ENCODE data around the gene SEMA6A. TPM values are rescaled to one million over a fixed set of nuclear protein-coding genes. Genes with fewer than 3 reads are reported as not detected.
"Not testable (repeated sequence)": the region's sequence is repeated elsewhere in the genome, so short reads cannot be mapped to it uniquely, and the experiment has no call there.

SEMA6A gene
- total RNA-seq, 1 donor = under 0.01 TPM

GRCh38 chr5:116524966-116525365 is 49.7 kb downstream of the SEMA6A start:
- TF ChIP-seq CTCF (IDR thresholded peaks at IDR 0.05; ENCODE audit: extremely low read depth, low read depth, low read length) = no peak
- Histone ChIP-seq H3K4me3 (ENCODE audit: insufficient read depth, low read length) (no peak overlapping the region), H3K9me3 (ENCODE audit: low read depth, low read length) (no peaks in the 10 kb centered on the region), H3K4me1 (ENCODE audit: insufficient read depth, low read length) (no peaks in the 10 kb centered on the region), H2AFZ (ENCODE audit: low read length) (no peak overlapping the region), H3K36me3 (ENCODE audit: insufficient read depth, low read length) (no peaks in the 10 kb centered on the region), H3K79me2 (ENCODE audit: insufficient read depth, low read length) (no peaks in the 10 kb centered on the region), H3K4me2 (ENCODE audit: insufficient read depth, low read length) (no peak overlapping the region), H4K20me1 (ENCODE audit: insufficient read depth, low read length) (no peaks in the 10 kb centered on the region), H3K27ac (ENCODE audit: low read depth, low read length) (no peak overlapping the region), H3K27me3 (ENCODE audit: insufficient read depth, low read length) (no peaks in the 10 kb centered on the region)
- no peak for DNase-seq (ENCODE audit: insufficient read length, low spot score, missing footprints)

- Histone ChIP-seq H3K4me3 (ENCODE audit: insufficient read depth, low read length) (no peak overlapping the region), H3K9me3 (ENCODE audit: low read depth, low read length) (no peaks in the 10 kb centered on the region), H3K79me2 (ENCODE audit: insufficient read depth, low read length) (no peaks in the 10 kb centered on the region), H3K4me2 (ENCODE audit: insufficient read depth, low read length) (no peak overlapping the region), H3K27me3 (ENCODE audit: insufficient read depth, low read length) (no peaks in the 10 kb centered on the region), H2AFZ (ENCODE audit: low read length) (no peak overlapping the region), H3K27ac (ENCODE audit: low read depth, low read length) (no peak overlapping the region), H3K4me1 (ENCODE audit: insufficient read depth, low read length) (no peaks in the 10 kb centered on the region), H3K36me3 (ENCODE audit: insufficient read depth, low read length) (no peaks in the 10 kb centered on the region), H4K20me1 (ENCODE audit: insufficient read depth, low read length) (no peaks in the 10 kb centered on the region)
- TF ChIP-seq CTCF (IDR thresholded peaks at IDR 0.05; ENCODE audit: extremely low read depth, low read depth, low read length) = no peak
- DNase-seq (ENCODE audit: insufficient read length, low spot score, missing footprints) = no peak
Measured at GRCh38 chr5:116524051-116524904, 50.3 kb downstream of the SEMA6A start.

- not testable (repeated sequence) for H3K79me2 ChIP-seq (ENCODE audit: insufficient read depth, low read length); H4K20me1 ChIP-seq (ENCODE audit: insufficient read depth, low read length); H3K27ac ChIP-seq (ENCODE audit: low read depth, low read length); H3K4me3 ChIP-seq (ENCODE audit: insufficient read depth, low read length); H2AFZ ChIP-seq (ENCODE audit: low read length); H3K4me1 ChIP-seq (ENCODE audit: insufficient read depth, low read length); H3K27me3 ChIP-seq (ENCODE audit: insufficient read depth, low read length); H3K9me3 ChIP-seq (ENCODE audit: low read depth, low read length); H3K36me3 ChIP-seq (ENCODE audit: insufficient read depth, low read length); H3K4me2 ChIP-seq (ENCODE audit: insufficient read depth, low read length); DNase-seq (ENCODE audit: insufficient read length, low spot score, missing footprints)
Measured at GRCh38 chr5:116523182-116523581, 51.4 kb downstream of the SEMA6A start.

- Histone ChIP-seq H3K27me3 (ENCODE audit: insufficient read depth, low read length) (no peaks in the 10 kb centered on the region), H3K4me2 (ENCODE audit: insufficient read depth, low read length) (no peak overlapping the region), H4K20me1 (ENCODE audit: insufficient read depth, low read length) (no peaks in the 10 kb centered on the region), H2AFZ (ENCODE audit: low read length) (no peak overlapping the region), H3K79me2 (ENCODE audit: insufficient read depth, low read length) (no peaks in the 10 kb centered on the region), H3K27ac (ENCODE audit: low read depth, low read length) (no peak overlapping the region), H3K9me3 (ENCODE audit: low read depth, low read length) (no peaks in the 10 kb centered on the region), H3K36me3 (ENCODE audit: insufficient read depth, low read length) (no peaks in the 10 kb centered on the region), H3K4me3 (ENCODE audit: insufficient read depth, low read length) (no peak overlapping the region), H3K4me1 (ENCODE audit: insufficient read depth, low read length) (no peaks in the 10 kb centered on the region)
- TF ChIP-seq CTCF (IDR thresholded peaks at IDR 0.05; ENCODE audit: extremely low read depth, low read depth, low read length) = no peak
- DNase-seq (ENCODE audit: insufficient read length, low spot score, missing footprints) = no peak
Measured at GRCh38 chr5:116522356-116523136, 52.1 kb downstream of the SEMA6A start.

Measured in osteoblast (primary cell).